ENCODE data around the gene GFOD2.
A peak's percentile ranks its signal among the peaks of the same experiment; 100 is the strongest.
"Not testable (repeated sequence)": the region's sequence is repeated elsewhere in the genome, so short reads cannot be mapped to it uniquely, and the experiment has no call there.

GFOD2 gene, protein sequence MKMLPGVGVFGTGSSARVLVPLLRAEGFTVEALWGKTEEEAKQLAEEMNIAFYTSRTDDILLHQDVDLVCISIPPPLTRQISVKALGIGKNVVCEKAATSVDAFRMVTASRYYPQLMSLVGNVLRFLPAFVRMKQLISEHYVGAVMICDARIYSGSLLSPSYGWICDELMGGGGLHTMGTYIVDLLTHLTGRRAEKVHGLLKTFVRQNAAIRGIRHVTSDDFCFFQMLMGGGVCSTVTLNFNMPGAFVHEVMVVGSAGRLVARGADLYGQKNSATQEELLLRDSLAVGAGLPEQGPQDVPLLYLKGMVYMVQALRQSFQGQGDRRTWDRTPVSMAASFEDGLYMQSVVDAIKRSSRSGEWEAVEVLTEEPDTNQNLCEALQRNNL

GRCh38 chr16:67719048-67719777, at the start of gene GFOD2:
Gene GFOD2 (minus strand): TSS chr16:67719316. CDS start chr16:67685715, 33,601 bp downstream.
- DNase-seq (ENCODE audit: low spot score) = peak; percentile 100

DNA sequence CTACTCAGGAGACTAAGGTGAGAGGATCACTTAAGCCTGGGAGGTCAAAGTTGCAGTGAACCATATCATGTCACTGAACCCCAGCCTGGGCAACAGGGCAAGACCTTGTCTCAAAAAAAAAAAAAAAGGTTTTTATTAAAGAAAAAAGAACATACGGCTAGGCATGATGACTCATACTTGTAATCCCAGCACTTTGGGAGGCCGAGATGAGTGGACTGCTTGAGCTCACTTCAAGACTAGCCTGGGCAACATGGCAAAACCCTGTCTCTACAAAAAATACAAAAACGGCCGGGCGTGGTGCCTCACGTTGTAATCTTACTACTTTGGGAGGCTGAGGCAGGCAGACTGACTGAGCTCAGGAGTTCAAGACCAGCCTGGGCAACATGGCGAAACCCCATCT, 48.8 kb upstream of the GFOD2 start:
- DNase-seq (ENCODE audit: low spot score) = no peak

GRCh38 chr16:67766291-67766690, 47.2 kb upstream of the GFOD2 start:
- DNase-seq (ENCODE audit: low spot score) = no peak

DNA sequence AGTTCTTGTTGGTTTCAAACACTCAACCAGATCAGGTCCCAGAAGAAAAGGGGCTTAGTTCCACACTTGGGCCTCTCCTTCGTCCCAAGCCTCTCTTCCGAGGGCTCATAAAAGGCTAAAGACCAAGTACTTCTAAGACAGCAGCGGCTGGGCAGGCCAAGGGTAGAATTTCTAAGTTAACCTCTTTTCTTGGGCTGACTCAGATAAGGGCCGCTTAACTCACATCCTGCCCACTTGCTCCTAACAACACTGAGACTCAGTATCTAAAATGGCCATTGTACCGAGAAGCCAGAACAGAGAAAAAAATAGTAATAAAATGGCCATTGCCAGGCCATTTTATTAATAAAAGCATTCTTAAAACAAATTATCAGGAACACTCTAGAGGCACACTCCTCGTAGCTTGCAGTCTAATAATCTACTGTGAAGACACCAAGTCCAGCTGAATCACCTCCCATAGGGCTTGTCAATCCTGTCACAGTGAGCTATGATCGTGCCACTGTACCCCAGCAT, 45.1 kb upstream of the GFOD2 start:
- no peak for DNase-seq (ENCODE audit: low spot score)

DNA sequence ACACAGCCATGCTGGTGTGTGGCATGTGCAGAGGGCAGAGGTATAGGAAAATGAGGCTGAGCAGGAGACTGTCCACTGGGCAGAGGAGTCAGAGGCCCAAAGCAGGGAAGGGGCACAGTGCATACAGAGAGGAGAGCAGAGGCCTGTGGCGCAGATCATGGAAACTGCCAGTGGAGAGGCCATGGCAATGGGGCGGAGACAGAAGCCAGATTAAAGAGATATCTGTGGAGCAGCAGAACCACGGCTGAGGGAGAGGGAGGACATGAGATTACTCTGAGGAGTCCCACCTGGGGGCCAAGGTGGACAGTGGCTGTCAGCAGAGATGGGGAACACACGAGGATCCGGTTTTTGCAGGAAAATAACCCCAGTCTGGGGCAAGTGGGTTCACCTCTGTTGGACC, 44.0 kb upstream of the GFOD2 start:
- no peak for DNase-seq (ENCODE audit: low spot score)

- no peak for DNase-seq (ENCODE audit: low spot score)
Observed at GRCh38 chr16:67762385-67762784, 43.3 kb upstream of the GFOD2 start.

DNA sequence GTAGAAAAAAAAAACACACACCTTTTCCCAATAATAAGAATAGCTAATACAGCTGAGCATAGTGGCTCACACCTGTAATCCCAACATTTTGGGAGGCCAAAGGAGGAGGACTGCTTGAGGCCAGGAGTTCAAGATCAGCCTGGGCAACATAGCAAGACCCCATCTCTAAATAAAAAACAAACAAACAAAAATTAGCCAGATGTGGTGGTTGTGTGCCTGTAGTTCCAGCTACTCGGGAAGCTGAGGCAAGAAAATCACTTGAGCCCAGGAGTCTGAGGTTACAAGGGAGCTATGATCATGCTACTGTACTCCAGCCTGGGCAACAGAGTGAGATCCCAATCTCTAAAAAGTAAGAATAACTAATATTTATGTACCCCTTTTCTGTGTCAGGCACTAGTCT, 42.8 kb upstream of the GFOD2 start:
- DNase-seq (ENCODE audit: low spot score) = no peak

- DNase-seq (ENCODE audit: low spot score) = no peak
Observed at GRCh38 chr16:67760956-67761230, 41.8 kb upstream of the GFOD2 start.

DNA sequence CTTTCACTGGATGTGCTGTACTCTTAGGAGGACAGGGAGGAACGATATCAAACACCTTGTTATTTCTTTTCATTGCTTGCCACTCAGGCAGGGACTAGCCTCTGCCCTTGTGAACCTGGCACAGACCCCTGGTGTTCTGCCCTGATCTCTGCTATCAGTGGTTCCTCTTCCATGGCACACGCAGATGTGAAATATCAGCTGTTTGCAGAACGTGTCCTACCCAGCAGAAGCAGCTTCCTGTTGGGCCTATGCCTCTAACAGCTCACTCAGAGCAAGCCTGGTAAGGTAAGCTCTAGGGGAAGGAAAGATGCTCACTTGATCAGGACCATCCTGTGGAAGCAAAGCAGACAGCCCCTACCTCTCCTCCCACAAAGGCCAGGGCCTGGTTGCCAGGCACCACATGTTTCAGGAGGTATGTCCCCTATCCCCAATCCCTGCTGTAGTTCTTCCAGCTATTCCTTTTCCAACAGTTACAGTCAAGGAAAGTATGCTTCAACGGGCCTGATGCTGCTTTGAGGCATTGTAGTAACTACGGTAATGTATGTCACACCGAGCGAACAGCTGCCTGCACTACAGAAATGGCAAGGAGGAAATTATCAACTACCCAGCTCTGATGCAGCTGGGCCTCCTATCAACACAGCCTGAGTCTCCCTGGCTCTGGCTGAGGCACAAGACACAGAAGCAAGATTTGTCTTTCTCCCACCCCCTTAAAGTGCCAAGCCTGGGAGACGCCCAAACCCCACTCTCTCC, 41.3 kb upstream of the GFOD2 start:
- DNase-seq (ENCODE audit: low spot score) = no peak

DNA sequence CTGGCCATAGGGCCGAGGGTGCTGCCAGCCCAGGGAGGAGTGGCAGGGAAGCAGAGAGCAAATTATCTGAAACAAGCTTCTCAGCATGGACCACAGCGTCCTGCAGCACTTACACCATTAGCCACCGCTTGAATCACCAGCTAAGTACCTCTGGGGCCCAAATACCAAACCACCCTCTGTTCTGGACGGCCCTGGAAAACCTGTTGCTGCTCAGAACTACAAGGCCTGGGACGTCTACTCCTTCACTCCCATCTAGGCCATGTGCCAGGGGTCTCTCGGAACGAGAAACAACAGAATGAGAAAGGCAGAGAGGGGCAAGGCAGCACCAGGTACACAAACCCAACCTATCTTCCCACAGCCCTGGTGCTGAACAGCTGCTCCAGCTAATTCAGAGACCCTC, 39.9 kb upstream of the GFOD2 start:
- no peak for DNase-seq (ENCODE audit: low spot score)

DNA sequence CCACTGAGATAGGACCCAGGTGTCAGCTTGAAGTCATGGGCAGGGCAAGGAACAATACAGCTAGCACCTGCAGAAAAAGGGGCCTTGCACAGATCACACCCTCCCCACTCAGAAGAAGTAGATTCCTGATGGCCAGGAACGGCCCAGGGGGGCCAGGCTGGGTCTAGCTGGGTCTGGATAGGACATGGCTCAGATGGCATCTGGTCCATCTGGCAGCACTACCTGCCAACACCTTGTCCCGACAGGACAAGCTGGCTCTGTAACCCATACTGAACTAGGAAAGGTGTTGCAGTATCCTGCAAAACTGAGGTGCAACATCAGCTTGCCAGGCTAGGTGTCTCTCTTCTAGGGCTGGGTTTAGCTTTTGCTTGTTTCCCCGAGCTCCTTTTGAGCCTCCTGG, 38.9 kb upstream of the GFOD2 start:
- DNase-seq (ENCODE audit: low spot score) = no peak

- no peak for DNase-seq (ENCODE audit: low spot score)
Observed at GRCh38 chr16:67752641-67753040, 33.5 kb upstream of the GFOD2 start.

GRCh38 chr16:67751331-67751730, 32.2 kb upstream of the GFOD2 start:
- not testable (repeated sequence) for DNase-seq (ENCODE audit: low spot score)

DNA sequence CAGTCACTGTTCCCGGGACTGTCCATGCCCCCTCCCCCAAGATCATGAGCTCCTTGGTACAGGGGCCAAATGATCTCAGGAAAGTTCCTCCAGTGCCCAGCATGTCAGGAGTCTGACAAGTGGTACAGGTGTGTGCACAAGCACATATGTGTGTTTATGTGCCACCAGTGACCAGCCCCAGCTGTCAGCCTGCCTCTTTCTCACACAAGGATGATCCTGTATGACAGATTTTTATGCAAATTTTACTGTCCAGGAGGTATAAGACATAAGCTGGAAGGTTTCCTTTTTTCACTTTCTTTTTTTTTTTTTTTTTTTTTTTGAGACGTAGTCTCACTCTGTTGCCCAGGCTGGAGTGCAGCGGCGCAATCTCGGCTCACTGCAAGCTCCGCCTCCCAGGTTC, 31.4 kb upstream of the GFOD2 start:
- no peak for DNase-seq (ENCODE audit: low spot score)

GRCh38 chr16:67749436-67750078, 30.4 kb upstream of the GFOD2 start:
- no peak for DNase-seq (ENCODE audit: low spot score)

- DNase-seq (ENCODE audit: low spot score) = no peak
Observed at GRCh38 chr16:67748834-67749233, 29.7 kb upstream of the GFOD2 start.

GRCh38 chr16:67746846-67747245, 27.7 kb upstream of the GFOD2 start:
- DNase-seq (ENCODE audit: low spot score) = no peak

DNA sequence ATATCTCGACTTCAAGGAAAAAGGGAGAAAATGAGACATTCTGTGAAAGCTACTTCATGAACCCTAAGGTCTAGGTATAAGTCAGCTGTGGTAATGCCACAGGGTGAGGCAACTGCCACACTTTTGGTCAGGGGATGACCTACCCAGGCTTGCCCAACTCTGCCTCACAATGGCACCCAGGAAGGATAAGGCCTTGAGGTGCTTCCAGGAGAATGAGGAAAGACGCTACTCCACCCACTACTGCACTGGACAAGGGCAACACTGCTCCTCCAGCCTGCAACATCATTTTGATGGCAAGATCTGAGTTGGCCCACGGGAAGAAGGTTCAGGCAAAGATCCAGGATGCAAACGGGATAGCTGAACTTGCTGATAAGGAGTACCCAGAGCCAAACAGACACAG, 22.0 kb upstream of the GFOD2 start:
- no peak for DNase-seq (ENCODE audit: low spot score)

GRCh38 chr16:67740391-67740790, 21.3 kb upstream of the GFOD2 start:
- no peak for DNase-seq (ENCODE audit: low spot score)

DNA sequence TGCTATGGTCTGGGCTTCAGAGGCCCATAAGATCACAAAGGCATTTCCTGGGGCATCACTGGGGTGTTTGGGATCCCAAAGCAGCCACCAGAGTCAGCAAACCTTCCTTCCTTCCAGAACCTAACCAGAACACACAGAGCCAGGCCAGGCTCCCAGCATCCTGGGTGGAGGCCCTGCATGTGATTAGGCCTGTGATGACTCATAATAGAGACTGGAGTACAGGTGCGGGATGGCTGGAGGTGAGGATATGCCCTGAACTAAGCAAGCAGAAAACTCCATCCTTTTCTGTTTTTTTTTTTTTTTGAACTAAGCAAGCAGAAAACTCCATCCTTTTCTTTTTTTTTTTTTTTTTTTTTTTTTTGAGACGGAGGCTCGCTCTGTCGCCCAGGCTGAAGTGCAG, 17.7 kb upstream of the GFOD2 start:
- DNase-seq (ENCODE audit: low spot score) = no peak

- no peak for DNase-seq (ENCODE audit: low spot score)
Observed at GRCh38 chr16:67734731-67735201, 15.7 kb upstream of the GFOD2 start.

DNA sequence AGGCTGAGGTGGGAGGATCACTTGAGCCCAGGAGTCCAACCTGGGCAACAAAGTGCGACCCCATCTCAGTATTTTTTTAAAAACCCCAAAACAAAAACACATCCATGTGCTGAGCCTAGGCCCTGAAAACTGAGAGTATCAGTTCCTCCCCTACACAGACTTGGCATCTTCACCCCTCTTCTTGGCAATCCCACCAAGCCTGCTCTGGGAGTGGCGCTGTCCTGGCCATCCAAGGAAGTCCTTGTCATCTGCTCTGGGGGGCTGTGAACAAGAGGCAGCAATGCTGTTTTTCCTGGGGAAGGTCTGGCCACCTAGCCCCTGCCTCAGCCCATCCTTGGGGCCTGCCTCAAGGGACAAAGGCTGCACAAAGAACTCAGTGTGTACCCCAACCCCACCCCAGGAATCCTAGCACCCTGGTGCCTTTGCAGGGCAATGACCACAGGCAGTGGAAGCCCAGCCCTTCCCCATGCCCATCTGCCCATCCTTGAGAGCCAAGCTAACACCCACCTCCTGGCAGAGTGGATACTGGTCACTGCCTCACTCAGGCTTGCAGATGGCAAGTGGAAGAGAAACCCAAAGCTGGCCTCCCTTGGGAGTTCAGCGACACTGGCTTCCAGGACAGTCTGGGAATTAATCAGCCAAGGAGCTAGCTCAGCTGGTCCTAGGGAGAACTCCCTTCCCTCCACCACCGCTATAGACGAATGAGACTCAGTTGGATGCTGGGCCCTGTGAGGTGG, 14.8 kb upstream of the GFOD2 start:
- no peak for DNase-seq (ENCODE audit: low spot score)

Measured in HuH-7 (cell line).